ENCODE data around the gene ATP5ME. TPM values are rescaled to one million over a fixed set of nuclear protein-coding genes. Genes with fewer than 3 reads are reported as not detected.

Gene ATP5ME
- total and polyA plus RNA-seq, 12 donors: 43.4 to 1,353 (median 325) TPM

- TF ChIP-seq CTCF (IDR thresholded peaks at IDR 0.05) (no peak), POLR2A (IDR thresholded peaks at IDR 0.05) (no peak)
- DNase-seq: peak in 4 of 7 donors; percentile 59 to 69 (median 67)
- Histone ChIP-seq H3K4me1 (replicated peaks in 1 of 2) (peaks cover 21 to 34% of the 10 kb centered on the region in 2 donors), H3K4me3 (no peak overlapping the region), H3K9me3 (replicated peaks in 1 of 3) (no peaks in the 10 kb centered on the region), H3K36me3 (replicated peaks in 1 of 2) (no peaks in the 10 kb centered on the region), H3K27me3 (no peaks in the 10 kb centered on the region), H3K27ac (peak overlapping the region in 4 of 5 donors; percentile 46 to 57 (median 52))
- WGBS, 4 donors: 54 to 66% (median 58%) methylated on average over 25 to 34 of the region's 34 CpGs
- intact Hi-C loops (cut with DNase I): no loop called here
Observed at GRCh38 chr4:717601-718320, 43.7 kb upstream of the ATP5ME start.

GRCh38 chr4:714087-714486 is 40.0 kb upstream of the ATP5ME start:
- Histone ChIP-seq H3K36me3 (replicated peaks in 1 of 2) (no peaks in the 10 kb centered on the region), H3K4me1 (replicated peaks in 1 of 2) (peaks cover 8 to 39% of the 10 kb centered on the region in 2 donors), H3K9me3 (replicated peaks in 1 of 3) (no peaks in the 10 kb centered on the region), H3K27ac (no peak overlapping the region), H3K27me3 (no peaks in the 10 kb centered on the region), H3K4me3 (no peak overlapping the region)
- DNase-seq: no peak
- TF ChIP-seq POLR2A (IDR thresholded peaks at IDR 0.05) (no peak), CTCF (IDR thresholded peaks at IDR 0.05) (no peak)
- 86 to 95% (median 88%) methylated on average over 11 to 18 of the region's 18 CpGs for WGBS, 4 donors
- intact Hi-C loops (cut with DNase I): no loop called here

GRCh38 chr4:712916-713632 is 39.0 kb upstream of the ATP5ME start:
- WGBS, 4 donors: 48 to 71% (median 67%) methylated on average over 3 to 9 of the region's 9 CpGs
- H3K4me1 ChIP-seq (replicated peaks in 1 of 2): peaks cover 18 to 44% of the 10 kb centered on the region in 2 donors
- no peaks in the 10 kb centered on the region for H3K9me3 ChIP-seq (replicated peaks in 1 of 3)
- DNase-seq: no peak
- TF ChIP-seq CTCF (IDR thresholded peaks at IDR 0.05) (no peak), POLR2A (IDR thresholded peaks at IDR 0.05) (no peak)
- no peak overlapping the region for H3K4me3 ChIP-seq
- H3K27ac ChIP-seq: no peak overlapping the region
- H3K36me3 ChIP-seq (replicated peaks in 1 of 2): no peaks in the 10 kb centered on the region
- intact Hi-C loops (cut with DNase I): no loop called here
- H3K27me3 ChIP-seq: no peaks in the 10 kb centered on the region

GRCh38 chr4:712093-712492 is 38.0 kb upstream of the ATP5ME start:
- intact Hi-C loops (cut with DNase I): no loop called here

More at GRCh38 chr4:712093-712492, 38.0 kb upstream of the ATP5ME start:
- Histone ChIP-seq H3K4me3 (no peak overlapping the region), H3K27ac (no peak overlapping the region), H3K4me1 (replicated peaks in 1 of 2) (peaks cover 21 to 40% of the 10 kb centered on the region in 2 donors), H3K27me3 (no peaks in the 10 kb centered on the region), H3K9me3 (replicated peaks in 1 of 3) (no peaks in the 10 kb centered on the region), H3K36me3 (replicated peaks in 1 of 2) (no peaks in the 10 kb centered on the region)
- 56 to 57% (median 57%) methylated on average over 3 of the region's 3 CpGs for WGBS, 4 donors
- TF ChIP-seq POLR2A (IDR thresholded peaks at IDR 0.05) (no peak), CTCF (IDR thresholded peaks at IDR 0.05) (no peak)
- DNase-seq: no peak
